PC-3 (cell line): Measurements from ENCODE around the gene BCAS4. TPM values are rescaled to one million over a fixed set of nuclear protein-coding genes. Genes with fewer than 3 reads are reported as not detected.

Experiments
- ATAC-seq: fragments of 200-7000 bp; cut with Tn5 transposase; 2 replicates; pipeline ENCODE4 v1.9.1; 2020; ENCODE audit warnings: mild to moderate bottlenecking, moderate library complexity
- BruUV-seq: library from RNA; stranded (reverse); fragments of 400-500 nt; replicated peaks from 2 replicates; lab custom pipeline; 2021; lab: Mats Ljungman, UMichigan
- CTCF ChIA-PET: fragments of 300-600 bp; sonication (Branson Sonifier 250); formaldehyde crosslinking; loops from one replicate; lab custom pipeline; 2022; ENCODE audit warnings: antibody characterized with exemption; lab: Charles Lee
- POLR2A ChIA-PET: fragments of 300-600 bp; sonication (Branson Sonifier 250); formaldehyde crosslinking; loops from one replicate; lab custom pipeline; 2022; ENCODE audit warnings: antibody characterized with exemption; ENCODE audit not compliant: unreplicated experiment; lab: Charles Lee
- DNase-seq: peaks from one replicate; pipeline ENCODE4 v3.0.0-alpha.2; 2015
- H2AFZ ChIP-seq: fragments of 300-600 bp; sonication (generic); 2 replicates; pipeline ENCODE4 v1.6.0; 2016; ENCODE audit warnings: antibody characterized with exemption, low read length
- H3F3A ChIP-seq: fragments of 300-600 bp; sonication (generic); one replicate; pipeline ENCODE4 v1.6.0; 2017; ENCODE audit warnings: antibody characterized with exemption, low read length, control low read depth, mild to moderate bottlenecking; ENCODE audit not compliant: unreplicated experiment
- H3K27ac ChIP-seq: fragments of 300-600 bp; sonication (generic); 2 replicates; pipeline ENCODE4 v1.5.1; 2016; ENCODE audit warnings: mild to moderate bottlenecking, low read length
- H3K27me3 ChIP-seq: fragments of 300-600 bp; sonication (generic); 2 replicates; pipeline ENCODE4 v1.6.1; 2016; ENCODE audit warnings: low read length, mixed read lengths
- H3K36me3 ChIP-seq: fragments of 300-600 bp; sonication (generic); 2 replicates; pipeline ENCODE4 v1.6.1; 2016; ENCODE audit warnings: low read depth, mixed run types, low read length, mixed read lengths
- H3K4me1 ChIP-seq: fragments of 300-600 bp; sonication (generic); 2 replicates; pipeline ENCODE4 v1.5.1; 2016; ENCODE audit warnings: low read length; ENCODE audit not compliant: insufficient read depth
- H3K4me2 ChIP-seq: fragments of 300-600 bp; sonication (generic); 2 replicates; pipeline ENCODE4 v1.6.0; 2016; ENCODE audit warnings: low read length
- H3K4me3 ChIP-seq: fragments of 300-600 bp; sonication (generic); 2 replicates; pipeline ENCODE4 v1.5.1; 2016; ENCODE audit warnings: mild to moderate bottlenecking, low read length, mixed read lengths
- H3K79me2 ChIP-seq: fragments of 300-600 bp; sonication (generic); 2 replicates; pipeline ENCODE4 v1.6.1; 2017; ENCODE audit warnings: low read length, mixed read lengths
- H3K9ac ChIP-seq: fragments of 300-600 bp; sonication (generic); 2 replicates; pipeline ENCODE4 v1.6.0; 2016; ENCODE audit warnings: mild to moderate bottlenecking, low read length
- H3K9me2 ChIP-seq: fragments of 300-600 bp; sonication (generic); replicated peaks from 2 replicates; pipeline ENCODE4 v1.6.1; 2016; ENCODE audit warnings: mixed run types, low read length, mixed read lengths
- H3K9me3 ChIP-seq: fragments of 300-600 bp; sonication (generic); 2 replicates; pipeline ENCODE4 v1.6.1; 2016; ENCODE audit warnings: low read length, mixed read lengths
- H4K20me1 ChIP-seq: fragments of 300-600 bp; sonication (generic); 2 replicates; pipeline ENCODE4 v1.6.1; 2016; ENCODE audit warnings: low read length, mixed read lengths
- CTCF ChIP-seq: fragments of 300-600 bp; sonication (generic); conservative IDR thresholded peaks from 2 replicates; pipeline ENCODE4 v1.5.1; 2017; ENCODE audit warnings: antibody characterized with exemption, low read depth, mild to moderate bottlenecking, low read length
- EZH2 ChIP-seq: fragments of 300-600 bp; sonication (generic); IDR thresholded peaks from one replicate; pipeline ENCODE4 v1.6.1; 2017; ENCODE audit warnings: antibody characterized with exemption, mild to moderate bottlenecking, low read length; ENCODE audit not compliant: unreplicated experiment
- EZH2phosphoT487 ChIP-seq: fragments of 300-600 bp; sonication (generic); IDR thresholded peaks from 2 replicates; pipeline ENCODE4 v1.6.1; 2018; ENCODE audit warnings: mild to moderate bottlenecking, antibody characterized with exemption, low read length, borderline replicate concordance
- intact Hi-C: fragments of 100-400 bp; cut with micrococcal nuclease; formaldehyde crosslinking; loops from 2 replicates; pipeline ENCODE4 v1.9.0; 2023
- total RNA-seq: library from RNA; depleted of rRNA; stranded (reverse); fragments of >200 nt; gene quantifications from 2 replicates; pipeline ENCODE4 v1.2.3, GENCODE V29; 2014

Gene BCAS4
- total RNA-seq, 1 experiment from 2014 or later: 56.9 TPM

GRCh38 chr20:50903353-50904051 lies 108.6 kb downstream of the BCAS4 start:
- intact Hi-C loops: no loop called here
- peaks cover 59% of the 10 kb centered on the region for H4K20me1 ChIP-seq
- CTCF ChIA-PET: no interaction called here

DNA sequence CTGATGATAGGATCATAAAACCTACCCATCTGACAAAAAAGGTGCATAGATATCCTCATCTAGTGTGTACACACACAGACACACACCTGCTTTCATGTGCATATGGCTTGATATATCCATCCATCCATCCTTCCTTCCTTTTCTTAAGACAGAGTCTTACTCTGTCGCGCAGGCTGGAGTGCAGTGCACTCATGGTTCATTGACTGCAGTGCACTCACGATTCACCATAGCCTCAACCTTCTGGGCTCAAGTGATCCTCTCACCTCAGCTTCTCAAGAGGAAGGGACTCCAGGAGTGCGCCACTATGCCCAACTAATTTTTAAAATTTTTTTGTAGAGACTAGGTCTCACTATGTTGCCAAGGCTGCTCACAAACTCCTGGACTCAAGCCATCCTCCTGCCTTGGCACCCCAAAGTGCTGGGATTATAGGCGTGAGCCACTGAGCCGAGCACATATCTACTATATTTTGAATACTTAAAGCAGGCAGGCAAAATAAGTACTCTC lies 109.3 kb downstream of the BCAS4 start:
- H3K27me3 ChIP-seq: no peaks in the 10 kb centered on the region
- H2AFZ ChIP-seq: no peak overlapping the region
- no peak for TF ChIP-seq EZH2
- no peak for TF ChIP-seq EZH2phosphoT487
- TF ChIP-seq CTCF: no peak
- H3K9ac ChIP-seq: no peak overlapping the region
- DNase-seq: no peak
- no TSS peak for BruUV-seq
- no peaks in the 10 kb centered on the region for H3F3A ChIP-seq
- H3K79me2 ChIP-seq: peaks cover 85% of the 10 kb centered on the region
- H3K4me3 ChIP-seq: no peak overlapping the region
- H4K20me1 ChIP-seq: peaks cover 59% of the 10 kb centered on the region
- no peak overlapping the region for H3K4me2 ChIP-seq
- no peak overlapping the region for H3K27ac ChIP-seq
- POLR2A ChIA-PET: no interaction called here
- H3K9me3 ChIP-seq: no peaks in the 10 kb centered on the region
- CTCF ChIA-PET: no interaction called here
- intact Hi-C loops: no loop called here
- ATAC-seq: no peak
- no peaks in the 10 kb centered on the region for H3K4me1 ChIP-seq
- H3K36me3 ChIP-seq: peaks cover 48% of the 10 kb centered on the region
- no peaks in the 10 kb centered on the region for H3K9me2 ChIP-seq

More at GRCh38 chr20:50903353-50904051, 108.6 kb downstream of the BCAS4 start:
- Histone ChIP-seq H2AFZ (no peak overlapping the region), H3K27ac (no peak overlapping the region), H3K27me3 (no peaks in the 10 kb centered on the region), H3K9me3 (no peaks in the 10 kb centered on the region), H3K4me2 (no peak overlapping the region), H3K36me3 (peaks cover 53% of the 10 kb centered on the region), H3K4me1 (no peaks in the 10 kb centered on the region), H3K9ac (no peak overlapping the region), H3K4me3 (no peak overlapping the region), H3K79me2 (peaks cover 79% of the 10 kb centered on the region), H3K9me2 (no peaks in the 10 kb centered on the region), H3F3A (no peaks in the 10 kb centered on the region)
- no peak for ATAC-seq
- POLR2A ChIA-PET: no interaction called here
- DNase-seq: no peak
- no TSS peak for BruUV-seq
- TF ChIP-seq EZH2phosphoT487 (no peak), EZH2 (no peak), CTCF (no peak)

DNA sequence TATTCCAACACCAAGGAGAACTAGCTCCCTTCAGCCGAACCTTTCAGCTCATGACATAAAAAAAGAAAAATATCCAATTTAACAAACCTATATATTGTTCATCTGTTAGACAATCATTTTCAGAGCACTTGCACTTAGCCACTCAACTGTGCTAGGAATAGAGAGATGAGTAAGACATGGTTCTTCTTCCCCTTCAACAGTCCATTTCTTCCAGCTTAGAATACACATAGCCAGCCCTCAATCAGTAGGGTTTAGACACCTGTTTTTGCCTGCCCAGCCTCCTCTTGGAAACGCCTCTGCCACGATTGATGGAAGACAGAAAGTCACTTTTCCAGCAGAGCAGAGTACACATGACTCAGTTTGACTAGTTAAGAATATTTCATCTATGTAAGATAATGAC lies 114.6 kb downstream of the BCAS4 start:
- no peak for DNase-seq
- Histone ChIP-seq H3K4me2 (no peak overlapping the region), H3K9me2 (no peaks in the 10 kb centered on the region), H3K79me2 (peaks cover 98% of the 10 kb centered on the region), H3K27me3 (no peaks in the 10 kb centered on the region), H3K27ac (no peak overlapping the region), H3K9me3 (no peaks in the 10 kb centered on the region), H3K4me1 (peaks cover 11% of the 10 kb centered on the region), H3K36me3 (peaks cover 14% of the 10 kb centered on the region), H3F3A (peaks cover 1% of the 10 kb centered on the region), H2AFZ (no peak overlapping the region), H4K20me1 (peaks cover 71% of the 10 kb centered on the region), H3K4me3 (no peak overlapping the region), H3K9ac (no peak overlapping the region)
- ATAC-seq: no peak
- intact Hi-C loops: no loop called here
- CTCF ChIA-PET: interaction anchor here (0.6 kb wide), 1 partner anchor 115 kb away, joined by 6 read pairs; no protein-coding TSS in a partner anchor
- no TSS peak for BruUV-seq
- TF ChIP-seq EZH2phosphoT487 (no peak), EZH2 (no peak), CTCF (no peak)
- POLR2A ChIA-PET: no interaction called here
